GM20431 (cell line): ENCODE results near the gene SLC19A2.

ENCODE experiments used
- in situ Hi-C: fragments of 300-500 bp; cut with MseI, MboI; formaldehyde crosslinking; loops from one replicate; pipeline ENCODE4 v1.15.0; 2020; ENCODE audit warnings: low sequenced_read_pairs; ENCODE audit not compliant: unreplicated experiment

SLC19A2 gene

DNA sequence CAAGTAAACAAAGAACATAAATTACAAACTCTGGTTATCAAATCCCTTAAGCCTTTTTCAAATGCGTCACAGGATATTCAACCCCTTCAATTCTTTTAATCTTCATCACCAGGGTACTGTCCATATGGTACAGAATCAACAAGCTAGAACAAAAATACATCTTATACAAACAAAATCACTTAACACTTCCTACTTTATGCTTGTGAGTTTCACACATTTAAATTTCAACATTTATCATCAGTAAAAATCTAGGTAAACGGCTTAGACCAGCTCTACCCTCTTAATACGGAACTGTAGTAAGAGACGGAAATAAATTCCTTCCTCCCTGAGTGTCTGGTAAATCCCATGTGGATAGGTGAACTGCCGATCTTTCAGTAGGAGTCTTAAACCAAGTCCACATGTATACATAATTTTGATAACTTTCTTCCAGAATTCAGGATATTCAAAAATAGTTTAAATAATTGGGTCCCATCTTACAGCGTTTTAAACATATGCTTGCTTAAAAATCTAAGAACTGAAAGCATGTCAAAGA is 59.5 kb downstream of the SLC19A2 start:
- in situ Hi-C loops = no loop called here

- in situ Hi-C loops = no loop called here
Observed at GRCh38 chr1:169421309-169421708, 64.4 kb downstream of the SLC19A2 start.

DNA sequence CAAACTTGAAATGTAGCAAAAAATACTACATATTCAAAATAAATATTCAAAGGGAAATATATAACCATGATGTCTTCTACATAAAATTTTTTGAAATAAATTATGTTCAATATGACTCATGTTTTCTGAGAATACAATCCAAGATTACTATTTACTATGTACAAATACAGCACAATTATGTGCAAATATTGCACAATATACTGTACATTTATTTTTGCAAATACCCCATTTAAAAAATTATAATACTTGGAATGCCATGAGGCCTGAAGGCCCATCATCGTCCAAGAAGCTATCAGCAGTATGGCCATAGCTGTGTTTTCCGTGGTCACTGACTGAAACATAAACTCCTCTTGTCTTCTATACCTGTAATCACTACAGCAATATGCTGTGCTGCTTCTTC is 70.8 kb downstream of the SLC19A2 start:
- in situ Hi-C loops = no loop called here
